AG20443 (cell line): ENCODE data around the gene TNRC6B.
"Not testable (repeated sequence)": the region's sequence is repeated elsewhere in the genome, so short reads cannot be mapped to it uniquely, and the experiment has no call there.

ENCODE experiments used
- DNase-seq: peaks from one replicate; pipeline ENCODE4 v3.0.0; 2012; ENCODE audit warnings: low spot score, mixed read lengths

The TNRC6B gene

GRCh38 chr22:40212121-40212520 lies 34.4 kb downstream of the TNRC6B start:
- no peak for DNase-seq

DNA sequence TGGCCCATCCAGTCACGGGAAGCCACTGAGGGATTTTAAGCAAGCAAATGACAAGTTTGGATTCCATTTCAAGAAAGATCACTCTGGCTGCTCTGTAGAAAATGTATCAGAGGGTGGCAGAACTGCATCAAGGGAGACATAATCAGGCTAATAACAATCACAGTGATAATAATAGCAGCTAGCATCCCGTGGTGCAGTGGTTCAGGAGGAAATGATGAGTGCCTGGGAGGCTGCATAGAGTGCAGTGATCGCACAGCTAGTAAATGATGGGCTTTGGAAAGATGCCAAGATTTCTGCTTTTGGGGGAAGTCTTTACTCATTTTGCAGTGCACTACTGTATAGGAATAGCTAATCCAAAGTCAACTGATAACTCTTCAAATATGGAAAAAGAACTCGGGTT lies 35.8 kb downstream of the TNRC6B start:
- no peak for DNase-seq

GRCh38 chr22:40215266-40215665 lies 37.5 kb downstream of the TNRC6B start:
- no peak for DNase-seq

DNA sequence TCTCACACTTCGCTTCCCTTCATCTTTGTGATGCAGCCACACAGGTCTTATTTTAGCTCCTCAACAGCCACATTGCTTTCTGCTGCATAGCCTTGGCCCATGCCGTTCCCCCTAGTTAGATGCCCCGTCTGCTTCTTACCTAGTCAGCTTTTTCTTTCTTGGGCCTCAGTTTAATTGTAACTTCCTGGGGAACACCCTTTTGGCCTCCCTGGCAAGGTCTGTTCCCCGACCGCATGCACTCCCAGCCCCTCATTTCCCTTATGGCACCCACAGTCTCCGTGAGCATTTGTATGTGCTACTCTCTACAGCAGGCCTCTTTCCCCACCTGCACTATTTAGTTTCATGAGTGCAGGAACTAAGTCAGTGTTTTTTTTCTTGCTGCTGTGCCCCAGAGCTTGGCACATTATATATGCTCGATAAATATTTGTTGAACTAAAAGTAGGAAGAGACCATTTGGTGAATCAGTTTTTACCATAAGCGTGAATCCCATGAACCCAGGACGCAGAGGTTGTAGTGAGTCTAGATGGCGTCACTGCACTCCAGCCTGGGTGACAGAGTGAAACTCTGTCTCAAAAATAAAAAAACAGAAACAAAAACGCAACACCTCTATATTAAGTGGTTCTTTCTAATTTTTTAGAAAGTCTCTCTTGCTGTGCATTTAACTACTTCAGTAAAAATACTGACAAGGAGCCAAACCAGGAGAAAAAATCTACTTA lies 38.5 kb downstream of the TNRC6B start:
- DNase-seq = no peak

GRCh38 chr22:40218152-40218551 lies 40.4 kb downstream of the TNRC6B start:
- DNase-seq = no peak

DNA sequence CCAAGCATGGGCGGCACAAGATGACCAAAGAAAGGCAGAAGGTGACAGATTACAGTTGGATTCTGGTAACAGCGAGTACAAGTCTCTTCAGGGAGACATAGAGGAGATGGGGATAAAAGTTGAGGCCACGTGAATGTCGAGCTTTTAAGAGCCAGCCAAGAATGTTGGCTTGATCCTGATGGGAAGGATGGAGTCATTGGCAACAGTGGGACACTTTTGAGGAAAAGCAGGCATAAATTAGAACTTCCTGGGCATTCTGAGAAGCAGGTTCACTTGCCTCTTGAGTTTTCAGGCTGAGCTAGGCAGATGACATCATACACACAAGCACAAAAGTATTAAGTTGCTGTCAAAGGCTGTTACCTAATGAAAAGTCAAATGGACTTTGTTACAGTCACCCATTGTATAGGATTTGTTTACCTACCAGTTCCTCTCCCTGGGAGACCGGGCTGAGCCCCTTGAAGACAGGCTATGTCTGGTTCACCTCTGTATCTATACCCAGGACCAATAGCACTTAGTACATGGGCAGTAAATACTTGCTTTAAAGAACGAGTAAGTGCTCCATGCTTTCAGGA lies 41.1 kb downstream of the TNRC6B start:
- no peak for DNase-seq

- DNase-seq = no peak
Observed at GRCh38 chr22:40220316-40221054, 42.8 kb downstream of the TNRC6B start.

DNA sequence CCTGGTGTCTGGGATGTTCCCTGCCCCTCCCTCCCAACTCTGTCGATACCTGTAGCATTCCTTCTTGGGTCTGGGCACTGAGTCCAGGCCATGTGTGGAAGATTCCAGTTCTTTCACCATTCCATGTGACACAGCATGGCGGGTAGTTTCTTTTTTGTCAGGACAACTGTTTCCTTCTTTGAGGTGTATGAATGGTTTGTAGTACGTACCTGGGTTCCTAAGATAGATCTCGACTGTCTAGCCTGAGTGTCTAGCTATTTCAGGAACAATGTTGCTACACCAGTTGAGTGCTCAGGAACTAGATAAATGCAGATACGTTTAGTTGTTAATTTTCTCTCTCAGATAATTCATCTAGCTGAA lies 43.3 kb downstream of the TNRC6B start:
- no peak for DNase-seq

GRCh38 chr22:40222979-40223378 lies 45.3 kb downstream of the TNRC6B start:
- DNase-seq = not testable (repeated sequence)

DNA sequence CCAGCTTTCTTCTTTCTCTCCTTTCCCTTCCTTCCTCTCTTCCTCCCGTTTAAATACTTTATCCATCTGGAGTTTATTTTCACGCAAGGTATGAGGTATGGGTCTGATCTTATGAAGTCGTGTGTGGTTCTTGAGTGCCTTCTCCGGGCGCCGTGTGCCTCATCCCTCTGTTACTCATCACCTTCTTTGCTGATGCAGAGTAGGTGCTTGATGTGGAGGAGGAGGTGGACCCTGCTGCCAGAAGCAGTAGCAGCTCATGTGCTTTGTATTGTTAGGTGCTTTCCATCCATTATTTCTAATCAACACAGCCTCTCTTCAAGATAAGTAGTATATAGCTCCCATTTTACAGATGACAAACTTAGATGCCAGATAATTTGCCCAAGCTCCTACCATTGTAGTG lies 47.0 kb downstream of the TNRC6B start:
- no peak for DNase-seq

GRCh38 chr22:40226620-40227019 lies 48.9 kb downstream of the TNRC6B start:
- DNase-seq = no peak

GRCh38 chr22:40231618-40232313 lies 54.0 kb downstream of the TNRC6B start:
- DNase-seq = no peak

DNA sequence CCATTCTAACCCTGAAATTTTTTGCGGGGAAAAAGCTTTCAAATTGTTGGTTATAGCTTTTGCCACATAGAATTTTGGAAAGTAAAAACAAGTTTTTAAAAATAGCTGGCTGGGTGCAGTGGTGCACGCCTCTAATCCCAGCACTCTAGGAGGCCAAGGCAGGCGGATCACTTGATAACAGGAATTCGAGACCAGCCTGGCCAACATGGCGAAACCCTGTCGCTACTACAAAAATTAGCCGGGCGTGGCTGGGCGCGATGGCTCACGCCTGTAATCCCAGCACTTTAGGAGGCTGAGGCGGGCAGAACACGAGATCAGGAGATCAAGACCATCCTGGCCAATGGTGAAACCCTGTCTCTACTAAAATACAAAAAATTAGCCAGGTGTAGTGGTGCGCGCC lies 54.9 kb downstream of the TNRC6B start:
- DNase-seq = no peak

GRCh38 chr22:40233886-40234285 lies 56.2 kb downstream of the TNRC6B start:
- DNase-seq = no peak

DNA sequence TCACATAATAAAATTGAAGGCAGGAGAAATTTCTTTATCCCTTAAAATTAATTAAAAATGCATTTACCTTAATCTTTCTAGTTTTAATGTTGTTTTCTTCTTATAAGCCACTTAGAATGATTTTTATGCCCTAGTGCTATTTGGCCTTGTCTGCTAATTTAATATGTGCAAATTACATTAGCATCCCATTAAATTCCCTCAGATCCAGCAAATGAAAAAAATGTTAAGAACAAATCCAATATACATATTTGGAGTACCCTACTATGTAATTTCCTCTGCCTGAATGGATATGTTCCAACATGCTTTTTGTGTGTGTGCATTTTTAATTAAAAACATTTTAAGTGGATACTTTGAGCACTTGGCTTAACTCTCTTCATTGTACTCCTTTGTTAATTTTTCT lies 56.9 kb downstream of the TNRC6B start:
- no peak for DNase-seq

DNA sequence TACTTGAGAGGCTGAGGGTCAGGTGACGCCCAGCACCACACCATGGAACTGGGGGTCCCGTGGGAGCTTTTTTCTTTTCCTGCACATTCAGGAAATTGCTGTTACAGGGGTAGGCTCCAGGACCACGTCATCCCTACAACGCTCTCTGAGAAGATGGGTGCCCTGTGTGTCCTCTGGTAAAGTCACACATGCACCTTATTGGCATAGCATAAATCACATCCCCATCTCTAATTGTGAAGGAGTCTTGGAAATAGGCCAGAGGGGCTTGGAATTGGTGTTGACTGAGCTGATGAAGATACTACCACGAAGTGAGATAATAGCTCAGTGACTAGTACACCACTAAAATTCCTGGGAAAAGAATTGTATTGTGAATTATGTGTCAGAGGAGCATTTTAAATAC lies 57.6 kb downstream of the TNRC6B start:
- DNase-seq = no peak

DNA sequence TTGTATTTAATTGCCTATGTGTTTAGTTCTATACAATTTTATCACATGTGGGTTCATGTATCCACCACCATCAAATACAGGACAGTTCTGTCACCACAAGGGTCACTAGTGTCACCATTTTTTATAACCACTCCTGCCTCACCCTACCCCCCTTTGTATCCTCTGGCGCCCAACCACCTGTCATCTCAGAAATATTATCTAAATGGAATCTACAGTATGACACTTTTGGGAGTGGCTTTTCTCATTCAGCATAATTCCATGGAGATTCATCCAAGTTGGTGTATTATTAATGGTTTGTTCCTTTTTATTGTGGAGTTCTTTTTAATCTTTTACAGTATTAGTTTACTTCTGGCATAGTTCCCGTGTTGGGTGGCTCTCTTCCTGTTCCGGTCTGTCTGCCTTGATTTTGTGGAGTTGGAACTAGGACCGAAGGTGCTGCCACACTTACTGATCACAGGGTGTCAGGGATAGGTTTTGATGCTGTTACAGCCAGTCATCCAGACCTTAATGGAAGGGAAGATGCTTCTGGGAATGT lies 58.5 kb downstream of the TNRC6B start:
- no peak for DNase-seq

- no peak for DNase-seq
Observed at GRCh38 chr22:40237241-40237640, 59.5 kb downstream of the TNRC6B start.

DNA sequence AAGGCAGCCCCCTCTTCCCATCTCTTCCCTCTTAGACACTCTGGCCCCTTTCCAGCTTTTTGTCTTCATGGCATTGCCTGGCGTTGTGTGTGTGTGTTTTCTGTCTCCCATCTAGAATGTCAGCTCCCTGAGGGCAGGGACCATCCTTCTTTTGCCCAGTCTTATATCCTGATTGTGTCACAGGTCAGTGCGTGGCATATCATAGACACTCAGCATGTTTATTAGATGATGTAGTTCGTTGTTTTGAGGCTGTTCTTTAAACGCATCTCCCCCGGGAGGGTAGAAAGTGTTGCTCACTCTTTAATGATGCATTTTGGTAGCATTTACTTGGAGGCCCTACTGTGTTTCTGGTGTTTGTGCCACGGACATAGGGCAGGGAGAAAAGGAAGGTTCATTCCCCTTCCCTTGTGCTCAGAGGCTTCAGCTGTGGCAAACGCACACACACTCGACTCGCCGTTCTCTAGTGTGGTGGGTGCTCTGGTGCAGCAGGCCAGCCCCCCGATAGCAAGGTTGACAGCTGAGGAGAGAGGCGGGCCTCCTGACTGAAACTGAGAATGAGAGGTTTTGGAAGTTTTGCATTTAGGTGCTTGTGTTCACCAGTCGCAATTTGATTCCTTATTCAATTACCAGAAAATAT lies 60.2 kb downstream of the TNRC6B start:
- DNase-seq = no peak

GRCh38 chr22:40238425-40239344 lies 61.0 kb downstream of the TNRC6B start:
- DNase-seq = peak; percentile 81

- DNase-seq = no peak
Observed at GRCh38 chr22:40239345-40239683, 61.6 kb downstream of the TNRC6B start.
